Spleen (tissue), 7 donors: Measurements from ENCODE around the gene GPR150.

Experiments
- CTCF ChIP-seq, 11 experiments: fragments of 200-600 bp in 7 of 11; fragments of 450-650 bp in 4 of 11; sonication (generic) in 4 of 11; IDR thresholded peaks in 8 of 11; conservative IDR thresholded peaks in 3 of 11; 1 replicate in 7 of 11; 2 replicates in 4 of 11; pipeline versions ENCODE4 v1.4.0 to v1.8.0; 2016 to 2021; ENCODE audit warnings: antibody characterized with exemption in 11 of 11, inconsistent platforms in 4 of 11, mild to moderate bottlenecking in 1 of 11
- POLR2A ChIP-seq, 3 donors: fragments of 450-650 bp; IDR thresholded peaks; one replicate each; pipeline ENCODE4 v1.5.1; 2017; ENCODE audit warnings: antibody characterized with exemption in 3 of 3, mild to moderate bottlenecking in 1 of 3
- POLR2AphosphoS5 ChIP-seq, 3 donors: sonication (generic); formaldehyde crosslinking; IDR thresholded peaks; one replicate each; pipeline ENCODE4 v1.5.1; 2017; ENCODE audit warnings: antibody characterized with exemption in 3 of 3
- donor health status: DM: no; HTN: no; CAD: no; lungs with moderate emphysema.
- donor health status: DM: no; HTN: no; CAD: no.
- donor health status: DM: no; HTN: no; CAD: no.

- TF ChIP-seq CTCF (IDR thresholded peaks at IDR 0.05 in 8 of 11, conservative IDR thresholded peaks at IDR 0.05 in 3 of 11), result no peak
- TF ChIP-seq POLR2A (IDR thresholded peaks at IDR 0.05), result no peak
- TF ChIP-seq POLR2AphosphoS5 (IDR thresholded peaks at IDR 0.05), result no peak
Observed at GRCh38 chr5:95667061-95667618, 47.3 kb downstream of the GPR150 start.
